Panc1 (cell line): Measurements from ENCODE around the gene FAHD2A.
"Not testable (repeated sequence)": the region's sequence is repeated elsewhere in the genome, so short reads cannot be mapped to it uniquely, and the experiment has no call there.

Source experiments
- CTCF ChIP-seq: fragments of 450-650 bp; IDR thresholded peaks from 2 replicates; pipeline ENCODE4 v1.5.1; 2017; ENCODE audit warnings: mild to moderate bottlenecking
- REST ChIP-seq, 2 experiments: IDR thresholded peaks; 2 replicates each; pipeline ENCODE4 v1.6.1; 2011 to 2012; ENCODE audit warnings: low read depth in 2 of 2, control low read depth in 1 of 2, low read length in 1 of 2, mild to moderate bottlenecking in 1 of 2, moderate library complexity in 1 of 2; ENCODE audit not compliant: insufficient read depth in 1 of 2
- SIN3A ChIP-seq: IDR thresholded peaks from 2 replicates; pipeline ENCODE4 v1.6.1; 2012; ENCODE audit warnings: low read depth, mild to moderate bottlenecking, low read length, moderate library complexity, borderline replicate concordance; ENCODE audit not compliant: insufficient read depth
- TCF7L2 ChIP-seq: IDR thresholded peaks from 2 replicates; pipeline ENCODE4 v1.6.1; 2011; ENCODE audit warnings: mild to moderate bottlenecking, low read depth, low read length, inconsistent platforms

GRCh38 chr2:95411239-95411638 is 8.7 kb downstream of the FAHD2A start:
- not testable (repeated sequence) for TF ChIP-seq TCF7L2; CTCF; REST (IDR thresholded peaks at IDR 0.05; ENCODE audit: insufficient read depth in 1 of 2, low read depth in 2 of 2, low read length in 1 of 2); SIN3A
